ENCODE results near the gene GEMIN7. TPM values are rescaled to one million over a fixed set of nuclear protein-coding genes. Genes with fewer than 3 reads are reported as not detected.
"Not testable (repeated sequence)": the region's sequence is repeated elsewhere in the genome, so short reads cannot be mapped to it uniquely, and the experiment has no call there.

Gene GEMIN7
- total RNA-seq, 1 donor from 2014 or later: 21.7 TPM

DNA sequence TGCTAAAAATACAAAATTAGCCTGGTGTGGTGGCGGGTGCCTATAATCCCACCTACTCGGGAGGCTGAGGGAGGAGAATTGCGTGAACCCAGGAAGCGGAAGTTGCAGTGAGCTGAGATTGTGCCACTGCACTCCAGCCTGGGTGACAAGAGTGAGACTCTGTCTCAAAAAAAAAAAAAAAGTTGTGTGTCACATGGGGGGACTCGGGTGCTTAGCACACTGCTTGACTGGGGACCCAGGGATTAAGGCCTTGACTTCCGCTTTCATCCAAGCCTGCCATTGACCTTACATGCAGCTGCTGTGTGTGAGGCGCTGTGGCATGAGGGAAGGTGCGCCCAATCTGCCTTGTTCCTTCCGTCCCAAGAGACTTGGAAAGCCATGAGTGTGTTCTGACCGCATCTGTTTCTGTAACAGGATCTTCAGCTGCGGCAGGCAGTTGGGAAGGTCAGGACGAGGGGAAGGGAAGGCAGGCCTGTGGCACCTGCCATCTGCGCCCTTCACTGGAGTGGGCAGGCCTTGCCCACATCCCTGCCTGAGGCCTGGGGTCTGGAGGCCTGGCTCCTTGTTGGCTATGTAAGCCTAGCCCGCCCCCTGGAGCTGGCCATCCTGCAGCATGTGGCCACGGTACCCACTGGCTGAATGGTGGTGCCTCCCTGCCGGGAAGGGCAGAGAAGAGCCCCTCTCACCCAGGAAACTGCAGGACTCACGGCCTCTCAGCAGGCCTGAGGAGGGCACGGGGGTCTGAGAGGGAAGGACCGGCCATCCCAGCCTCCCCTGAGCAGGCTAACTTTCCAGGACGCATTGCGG, 37.0 kb downstream of the GEMIN7 start:
- TF ChIP-seq, protein P1, sequence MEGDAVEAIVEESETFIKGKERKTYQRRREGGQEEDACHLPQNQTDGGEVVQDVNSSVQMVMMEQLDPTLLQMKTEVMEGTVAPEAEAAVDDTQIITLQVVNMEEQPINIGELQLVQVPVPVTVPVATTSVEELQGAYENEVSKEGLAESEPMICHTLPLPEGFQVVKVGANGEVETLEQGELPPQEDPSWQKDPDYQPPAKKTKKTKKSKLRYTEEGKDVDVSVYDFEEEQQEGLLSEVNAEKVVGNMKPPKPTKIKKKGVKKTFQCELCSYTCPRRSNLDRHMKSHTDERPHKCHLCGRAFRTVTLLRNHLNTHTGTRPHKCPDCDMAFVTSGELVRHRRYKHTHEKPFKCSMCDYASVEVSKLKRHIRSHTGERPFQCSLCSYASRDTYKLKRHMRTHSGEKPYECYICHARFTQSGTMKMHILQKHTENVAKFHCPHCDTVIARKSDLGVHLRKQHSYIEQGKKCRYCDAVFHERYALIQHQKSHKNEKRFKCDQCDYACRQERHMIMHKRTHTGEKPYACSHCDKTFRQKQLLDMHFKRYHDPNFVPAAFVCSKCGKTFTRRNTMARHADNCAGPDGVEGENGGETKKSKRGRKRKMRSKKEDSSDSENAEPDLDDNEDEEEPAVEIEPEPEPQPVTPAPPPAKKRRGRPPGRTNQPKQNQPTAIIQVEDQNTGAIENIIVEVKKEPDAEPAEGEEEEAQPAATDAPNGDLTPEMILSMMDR (IDR thresholded peaks at IDR 0.05): no peak
- Mint-ChIP-seq H3K9me3 (ENCODE audit: low read depth) (no peaks in the 10 kb centered on the region), H3K36me3 (ENCODE audit: low read depth) (no peaks in the 10 kb centered on the region), H3K27me3 (ENCODE audit: low read depth) (no peaks in the 10 kb centered on the region), H3K27ac (ENCODE audit: unreplicated experiment) (no peak overlapping the region), H3K4me3 (ENCODE audit: unreplicated experiment) (no peak overlapping the region), H3K4me1 (ENCODE audit: low read depth) (peaks cover 11% of the 10 kb centered on the region)
- DNase-seq (ENCODE audit: low spot score): no peak

DNA sequence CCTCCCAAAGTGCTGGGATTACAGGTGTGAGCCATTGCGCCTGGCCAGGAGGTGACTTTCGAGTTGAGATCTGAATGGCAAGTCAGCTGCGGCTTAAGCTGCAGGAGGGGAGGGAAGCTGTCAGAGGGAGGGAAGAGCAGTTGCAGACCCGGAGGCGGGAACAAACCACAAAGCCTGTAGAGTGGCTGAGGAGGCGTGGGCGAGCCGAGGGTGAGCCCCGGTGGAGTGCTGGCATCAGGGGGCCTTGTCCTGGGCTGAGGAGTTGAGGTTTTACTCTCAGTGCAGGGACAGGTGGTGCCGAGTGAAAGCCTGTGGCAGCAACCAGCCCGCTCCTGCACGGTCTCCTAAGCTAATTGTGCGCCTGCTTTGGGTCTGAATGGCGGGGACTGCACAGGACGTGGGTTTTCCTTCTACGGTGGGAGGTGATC, 38.1 kb downstream of the GEMIN7 start:
- no peak for DNase-seq (ENCODE audit: low spot score)
- Mint-ChIP-seq H3K27me3 (ENCODE audit: low read depth) (no peaks in the 10 kb centered on the region), H3K36me3 (ENCODE audit: low read depth) (no peaks in the 10 kb centered on the region), H3K27ac (ENCODE audit: unreplicated experiment) (no peak overlapping the region), H3K4me3 (ENCODE audit: unreplicated experiment) (no peak overlapping the region), H3K4me1 (ENCODE audit: low read depth) (peaks cover 11% of the 10 kb centered on the region), H3K9me3 (ENCODE audit: low read depth) (no peaks in the 10 kb centered on the region)
- TF ChIP-seq, protein P1 (IDR thresholded peaks at IDR 0.05): no peak

DNA sequence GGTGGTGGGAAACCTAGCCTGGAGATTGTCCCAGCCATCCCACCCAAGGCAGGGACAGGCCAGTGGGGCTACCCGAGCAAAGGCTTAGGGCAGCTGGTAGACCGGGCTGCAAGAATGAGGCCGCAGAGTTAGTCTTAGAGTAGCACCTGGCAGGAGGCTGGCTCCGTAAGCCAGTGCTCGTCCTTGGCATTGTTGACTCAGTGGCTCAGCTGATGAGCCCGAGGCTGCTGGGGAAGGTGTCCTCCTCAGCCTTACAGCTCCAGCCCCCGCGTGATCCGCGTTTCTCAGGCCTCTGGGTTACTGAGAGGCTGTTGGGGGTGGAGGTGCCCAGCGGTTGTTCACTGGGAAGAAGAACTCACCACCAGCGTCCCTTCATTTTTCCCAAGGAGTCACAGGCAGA, 38.6 kb downstream of the GEMIN7 start:
- no peaks in the 10 kb centered on the region for H3K36me3 Mint-ChIP-seq (ENCODE audit: low read depth)

DNA sequence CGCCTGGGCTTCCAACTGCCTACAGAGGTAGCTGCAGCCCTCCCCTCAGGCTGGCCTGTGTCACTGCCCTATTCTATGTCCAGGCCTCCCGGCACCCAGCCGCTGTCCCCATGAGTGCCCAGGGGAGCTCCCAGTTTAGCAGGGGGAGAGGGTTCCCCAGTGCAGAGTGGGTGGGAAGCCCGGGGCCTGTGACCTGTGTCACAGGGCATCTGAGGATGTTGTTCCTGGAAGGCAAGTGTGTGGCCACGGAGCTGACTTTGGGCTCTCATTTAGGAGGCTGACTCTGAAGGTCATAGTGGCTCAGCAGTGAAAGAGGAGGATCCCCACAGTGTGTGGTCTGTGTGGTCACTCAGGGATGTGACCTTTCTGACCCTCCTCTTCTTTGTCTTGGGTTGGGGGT, 39.0 kb downstream of the GEMIN7 start:
- Mint-ChIP-seq H3K4me3 (ENCODE audit: unreplicated experiment) (no peak overlapping the region), H3K27me3 (ENCODE audit: low read depth) (no peaks in the 10 kb centered on the region), H3K4me1 (ENCODE audit: low read depth) (peaks cover 11% of the 10 kb centered on the region), H3K27ac (ENCODE audit: unreplicated experiment) (no peak overlapping the region), H3K36me3 (ENCODE audit: low read depth) (no peaks in the 10 kb centered on the region), H3K9me3 (ENCODE audit: low read depth) (no peaks in the 10 kb centered on the region)
- TF ChIP-seq, protein P1 (IDR thresholded peaks at IDR 0.05): no peak
- no peak for DNase-seq (ENCODE audit: low spot score)

More for the DNA sequence above, 38.6 kb downstream of the GEMIN7 start:
- TF ChIP-seq, protein P1 (IDR thresholded peaks at IDR 0.05): no peak
- Mint-ChIP-seq H3K27ac (ENCODE audit: unreplicated experiment) (no peak overlapping the region), H3K4me1 (ENCODE audit: low read depth) (peaks cover 11% of the 10 kb centered on the region), H3K9me3 (ENCODE audit: low read depth) (no peaks in the 10 kb centered on the region), H3K27me3 (ENCODE audit: low read depth) (no peaks in the 10 kb centered on the region), H3K4me3 (ENCODE audit: unreplicated experiment) (no peak overlapping the region)
- DNase-seq (ENCODE audit: low spot score): no peak

DNA sequence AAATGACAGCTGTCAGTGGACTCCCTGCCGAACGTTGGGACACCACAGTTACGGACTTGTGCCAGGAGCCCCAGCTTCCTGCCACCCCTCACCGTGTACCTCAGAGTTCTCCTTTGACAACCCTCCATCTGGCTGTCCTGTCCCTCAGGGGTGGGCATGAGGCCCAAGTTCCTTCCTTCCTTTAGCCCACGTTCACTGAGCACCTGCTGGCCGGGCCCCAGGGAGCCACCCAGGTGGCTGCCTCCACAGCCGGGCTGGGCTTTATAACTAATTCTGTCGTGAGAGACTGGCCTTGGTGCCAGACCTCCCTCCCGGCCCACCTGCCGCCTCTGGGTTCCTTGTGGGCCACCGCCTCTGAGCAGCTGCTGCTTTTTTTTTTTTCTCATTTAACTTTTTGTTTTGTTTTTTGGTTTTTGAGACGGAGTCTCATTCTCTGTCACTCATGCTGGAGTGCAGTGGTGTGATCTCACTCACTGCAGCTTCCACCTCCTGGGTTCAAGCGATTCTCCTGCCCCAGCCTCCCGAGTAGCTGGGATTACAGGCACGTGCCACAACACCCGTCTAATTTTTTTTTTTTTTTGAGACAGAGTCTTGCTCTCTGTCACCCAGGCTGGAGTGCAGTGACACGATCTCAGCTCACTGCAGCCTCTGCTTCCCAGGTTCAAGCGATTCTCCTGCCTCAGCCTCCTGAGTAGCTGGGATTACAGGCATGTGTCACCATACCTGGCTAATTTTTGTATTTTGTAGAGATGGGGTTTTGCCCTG, 39.7 kb downstream of the GEMIN7 start:
- not testable (repeated sequence) for H3K27ac Mint-ChIP-seq (ENCODE audit: unreplicated experiment); H3K27me3 Mint-ChIP-seq (ENCODE audit: low read depth); H3K4me3 Mint-ChIP-seq (ENCODE audit: unreplicated experiment)

More for the DNA sequence above, 39.7 kb downstream of the GEMIN7 start:
- not testable (repeated sequence) for DNase-seq (ENCODE audit: low spot score); H3K36me3 Mint-ChIP-seq (ENCODE audit: low read depth); H3K9me3 Mint-ChIP-seq (ENCODE audit: low read depth)
- peaks cover 11% of the 10 kb centered on the region for H3K4me1 Mint-ChIP-seq (ENCODE audit: low read depth)
